DND-41 (cell line): ENCODE results near the gene VAMP4.
"Not testable (repeated sequence)": the region's sequence is repeated elsewhere in the genome, so short reads cannot be mapped to it uniquely, and the experiment has no call there.

Experiments used
- ATAC-seq: fragments of 200-7000 bp; cut with Tn5 transposase; 3 replicates; pipeline ENCODE4 v1.9.1; 2021; ENCODE audit warnings: low read depth; ENCODE audit not compliant: insufficient read depth
- DNase-seq: peaks from one replicate; pipeline ENCODE4 v3.0.0-alpha.2; 2020
- H2AFZ ChIP-seq: 2 replicates; pipeline ENCODE4 v1.6.0; 2012; ENCODE audit warnings: low read depth, low read length
- H3K27ac ChIP-seq: 2 replicates; pipeline ENCODE4 v1.5.1; 2012; ENCODE audit warnings: low read length, inconsistent platforms
- H3K27me3 ChIP-seq: fragments of 200-600 bp; sonication (generic); 2 replicates; pipeline ENCODE4 v1.6.0; 2012; ENCODE audit warnings: low read length, mild to moderate bottlenecking, inconsistent platforms; ENCODE audit not compliant: insufficient read depth, poor library complexity
- H3K36me3 ChIP-seq: 2 replicates; pipeline ENCODE4 v1.5.1; 2012; ENCODE audit warnings: low read length, inconsistent platforms; ENCODE audit not compliant: insufficient read depth
- H3K4me1 ChIP-seq: 2 replicates; pipeline ENCODE4 v1.5.1; 2012; ENCODE audit warnings: mild to moderate bottlenecking, low read length; ENCODE audit not compliant: insufficient read depth
- H3K4me2 ChIP-seq: 2 replicates; pipeline ENCODE4 v1.6.0; 2012; ENCODE audit warnings: mild to moderate bottlenecking, moderate library complexity, low read length, inconsistent platforms; ENCODE audit not compliant: insufficient read depth
- H3K4me3 ChIP-seq, 2 experiments: fragments of 200-600 bp in 1 of 2; shearing (Covaris generic) in 1 of 2; 2 replicates each; pipeline ENCODE4 v1.5.1; 2012 to 2016; ENCODE audit warnings: inconsistent platforms in 2 of 2, low read length in 2 of 2, mild to moderate bottlenecking in 2 of 2, low read depth in 1 of 2, moderate library complexity in 1 of 2
- H3K79me2 ChIP-seq: 2 replicates; pipeline ENCODE4 v1.6.0; 2012; ENCODE audit warnings: low read length, inconsistent platforms; ENCODE audit not compliant: insufficient read depth
- H3K9ac ChIP-seq: 2 replicates; pipeline ENCODE4 v1.6.0; 2012; ENCODE audit warnings: low read depth, mild to moderate bottlenecking, inconsistent platforms, low read length, moderate library complexity
- H3K9me3 ChIP-seq: 2 replicates; pipeline ENCODE4 v1.5.1; 2012; ENCODE audit warnings: low read length, moderate library complexity, mild to moderate bottlenecking, inconsistent platforms; ENCODE audit not compliant: insufficient read depth, severe bottlenecking
- H4K20me1 ChIP-seq: 2 replicates; pipeline ENCODE4 v1.6.0; 2012; ENCODE audit warnings: low read length; ENCODE audit not compliant: insufficient read depth
- CTCF ChIP-seq: IDR thresholded peaks from 2 replicates; pipeline ENCODE4 v1.5.1; 2012; ENCODE audit warnings: borderline replicate concordance, low read length, moderate library complexity, mild to moderate bottlenecking; ENCODE audit not compliant: poor library complexity, severe bottlenecking; ENCODE audit errors: extremely low read depth
- EZH2 ChIP-seq: IDR thresholded peaks from 3 replicates; pipeline ENCODE4 v1.6.1; 2012; ENCODE audit warnings: borderline replicate concordance, low read depth, mild to moderate bottlenecking, moderate library complexity, low read length, inconsistent platforms; ENCODE audit not compliant: severe bottlenecking

VAMP4 gene

DNA sequence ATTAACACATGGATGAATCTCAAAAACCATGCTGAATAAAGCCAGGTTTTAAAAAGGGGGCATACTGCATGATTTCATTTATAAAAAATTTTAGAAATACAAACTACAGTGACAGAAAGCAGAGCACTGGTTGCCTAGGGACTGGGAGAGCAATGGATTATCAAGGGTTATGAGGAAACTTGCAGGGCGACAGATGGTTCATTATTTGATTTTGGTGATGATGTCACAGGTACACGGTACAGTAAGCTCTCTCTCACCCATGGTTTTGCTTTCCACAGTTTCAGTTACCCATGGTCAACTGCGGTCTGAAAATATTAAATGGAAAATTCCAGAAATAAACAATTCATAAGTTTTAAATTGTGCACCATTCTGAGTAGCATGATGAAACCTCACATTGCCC, 14.1 kb downstream of the VAMP4 start:
- no peak overlapping the region for H3K27ac ChIP-seq
- H3K79me2 ChIP-seq = peaks cover 2% of the 10 kb centered on the region; the same call in 1 of the 2 replicates

DNA sequence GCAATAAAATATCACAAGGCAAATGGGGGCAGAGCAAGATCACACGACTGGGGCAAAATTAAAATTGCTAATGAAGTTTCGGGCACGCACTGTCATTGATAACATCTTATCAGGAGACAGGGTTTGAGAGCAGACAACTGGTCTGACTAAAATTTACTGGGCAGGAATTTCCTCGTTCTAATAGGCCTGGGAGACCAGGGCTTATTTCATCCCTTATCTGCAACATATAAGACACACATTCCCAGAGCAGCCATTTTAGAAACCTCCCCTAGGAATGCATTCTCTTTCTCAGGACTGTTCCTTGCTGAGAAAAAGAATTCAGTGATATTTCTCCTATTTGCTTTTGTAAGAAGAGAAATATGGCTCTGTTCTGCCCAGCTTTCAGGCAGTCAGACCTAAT, 18.7 kb downstream of the VAMP4 start:
- not testable (repeated sequence) for H3K4me3 ChIP-seq

More for the DNA sequence above, 14.1 kb downstream of the VAMP4 start:
- DNase-seq (no peak), ATAC-seq (no peak)
- Histone ChIP-seq H3K4me3 (no peak overlapping the region), H3K27me3 (no peaks in the 10 kb centered on the region), H2AFZ (no peak overlapping the region), H3K4me2 (no peak overlapping the region), H3K36me3 (peaks cover 24% of the 10 kb centered on the region), H3K4me1 (no peaks in the 10 kb centered on the region), H4K20me1 (no peaks in the 10 kb centered on the region), H3K9me3 (peaks cover 8% of the 10 kb centered on the region), H3K9ac (no peak overlapping the region)
- TF ChIP-seq CTCF (no peak), EZH2 (no peak)

GRCh38 chr1:171718848-171719247, 23.0 kb downstream of the VAMP4 start:
- ATAC-seq (no peak), DNase-seq (no peak)
- no peak overlapping the region for H3K9ac ChIP-seq
- H3K4me2 ChIP-seq = no peak overlapping the region
- H3K27me3 ChIP-seq = no peaks in the 10 kb centered on the region
- no peak for TF ChIP-seq CTCF
- TF ChIP-seq EZH2 = no peak
- peaks cover 22% of the 10 kb centered on the region; the same call in 1 of the 2 replicates for H3K36me3 ChIP-seq
- peaks cover 8% of the 10 kb centered on the region for H3K9me3 ChIP-seq
- H4K20me1 ChIP-seq = no peaks in the 10 kb centered on the region
- no peak overlapping the region for H3K4me3 ChIP-seq
- no peaks in the 10 kb centered on the region for H3K4me1 ChIP-seq
- H2AFZ ChIP-seq = no peak overlapping the region
- H3K79me2 ChIP-seq = no peaks in the 10 kb centered on the region
- H3K27ac ChIP-seq = no peak overlapping the region

More for the DNA sequence above, 18.7 kb downstream of the VAMP4 start:
- peaks cover 20% of the 10 kb centered on the region for H3K36me3 ChIP-seq
- not testable (repeated sequence) for H3K27me3 ChIP-seq, H3K9me3 ChIP-seq, H3K4me2 ChIP-seq, DNase-seq, ATAC-seq, H3K9ac ChIP-seq, H4K20me1 ChIP-seq, H3K4me1 ChIP-seq, H3K27ac ChIP-seq, H2AFZ ChIP-seq, H3K79me2 ChIP-seq

DNA sequence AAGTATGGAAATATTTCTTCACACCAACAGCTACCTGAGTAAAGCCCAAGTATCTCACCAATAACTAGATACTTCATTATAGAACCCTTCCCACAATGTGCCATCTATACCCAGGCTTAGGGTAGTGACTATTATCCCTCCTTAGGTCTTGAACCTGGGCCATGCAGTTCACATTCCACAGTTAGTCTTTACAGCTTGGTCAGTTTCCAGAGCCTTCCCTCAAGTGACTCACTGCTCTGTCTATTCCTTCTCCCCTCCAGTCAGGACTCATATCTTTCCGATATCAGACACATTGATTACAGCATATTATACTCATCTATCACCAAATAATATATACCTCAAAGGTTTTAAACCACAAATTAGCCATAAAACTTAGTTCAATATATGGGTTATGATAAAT, 23.6 kb downstream of the VAMP4 start:
- ATAC-seq = no peak

More for the DNA sequence above, 23.6 kb downstream of the VAMP4 start:
- no peak for TF ChIP-seq CTCF
- TF ChIP-seq EZH2 = no peak
- Histone ChIP-seq H3K27ac (no peak overlapping the region), H3K36me3 (peaks cover 21% of the 10 kb centered on the region; the same call in 1 of the 2 replicates), H3K27me3 (no peaks in the 10 kb centered on the region), H3K9me3 (peaks cover 4% of the 10 kb centered on the region), H3K4me1 (no peaks in the 10 kb centered on the region), H2AFZ (no peak overlapping the region), H3K9ac (no peak overlapping the region), H3K79me2 (no peaks in the 10 kb centered on the region), H3K4me3 (no peak overlapping the region), H4K20me1 (no peaks in the 10 kb centered on the region), H3K4me2 (no peak overlapping the region)
- DNase-seq = no peak
